Mammary epithelial cell (primary cell): ENCODE results near the gene TCF12.

ENCODE experiments used
- EZH2 ChIP-seq: IDR thresholded peaks from 2 replicates; pipeline ENCODE4 v1.6.1; 2012; ENCODE audit warnings: low read length, inconsistent platforms, borderline replicate concordance
- TF ChIP-seq, protein P1 (sequence below), 2 donors: IDR thresholded peaks in 1 of 2; conservative IDR thresholded peaks in 1 of 2; 2 replicates each; pipeline ENCODE4 v1.5.1; 2011 to 2012; ENCODE audit warnings: inconsistent platforms in 2 of 2, low read length in 2 of 2, mild to moderate bottlenecking in 2 of 2, control low read depth in 1 of 2, low read depth in 1 of 2; ENCODE audit not compliant: insufficient read depth in 1 of 2; ENCODE audit errors: extremely low read depth in 1 of 2

DNA sequence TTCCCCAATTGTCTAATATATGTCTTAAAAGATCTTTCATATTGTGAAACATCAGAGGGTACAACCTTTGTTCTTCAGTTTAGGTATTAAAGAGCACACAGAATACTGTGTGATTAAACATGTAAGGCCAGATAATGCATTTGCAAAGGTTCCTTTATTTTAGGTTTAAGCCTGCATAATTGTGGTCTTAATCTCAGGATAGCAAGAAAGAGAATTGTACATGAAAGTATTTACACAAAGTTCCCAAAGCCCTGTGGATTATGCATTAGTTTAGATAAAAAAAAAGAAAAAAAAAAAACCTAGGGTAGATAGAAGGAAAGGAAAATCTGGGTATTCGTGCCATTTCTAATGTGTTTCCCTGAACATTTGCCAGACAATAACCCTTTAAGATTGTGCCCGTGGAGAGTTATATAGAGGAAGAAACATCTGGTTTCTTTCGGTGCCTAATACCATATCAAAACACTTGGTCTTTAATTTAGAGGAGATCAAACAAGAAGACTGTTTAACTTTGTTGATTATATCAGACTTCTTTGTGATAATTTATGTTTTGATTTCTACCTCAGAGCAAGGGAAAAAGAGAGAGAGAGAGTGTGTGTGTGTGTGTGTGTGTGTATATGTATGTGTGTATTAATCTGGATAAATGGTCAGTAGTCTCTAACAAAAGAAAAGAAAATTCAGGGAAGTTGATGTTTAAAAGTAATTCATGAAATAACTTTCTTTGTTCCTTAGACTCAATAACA is 318.3 kb downstream of the TCF12 start:
- TF ChIP-seq, protein P1, sequence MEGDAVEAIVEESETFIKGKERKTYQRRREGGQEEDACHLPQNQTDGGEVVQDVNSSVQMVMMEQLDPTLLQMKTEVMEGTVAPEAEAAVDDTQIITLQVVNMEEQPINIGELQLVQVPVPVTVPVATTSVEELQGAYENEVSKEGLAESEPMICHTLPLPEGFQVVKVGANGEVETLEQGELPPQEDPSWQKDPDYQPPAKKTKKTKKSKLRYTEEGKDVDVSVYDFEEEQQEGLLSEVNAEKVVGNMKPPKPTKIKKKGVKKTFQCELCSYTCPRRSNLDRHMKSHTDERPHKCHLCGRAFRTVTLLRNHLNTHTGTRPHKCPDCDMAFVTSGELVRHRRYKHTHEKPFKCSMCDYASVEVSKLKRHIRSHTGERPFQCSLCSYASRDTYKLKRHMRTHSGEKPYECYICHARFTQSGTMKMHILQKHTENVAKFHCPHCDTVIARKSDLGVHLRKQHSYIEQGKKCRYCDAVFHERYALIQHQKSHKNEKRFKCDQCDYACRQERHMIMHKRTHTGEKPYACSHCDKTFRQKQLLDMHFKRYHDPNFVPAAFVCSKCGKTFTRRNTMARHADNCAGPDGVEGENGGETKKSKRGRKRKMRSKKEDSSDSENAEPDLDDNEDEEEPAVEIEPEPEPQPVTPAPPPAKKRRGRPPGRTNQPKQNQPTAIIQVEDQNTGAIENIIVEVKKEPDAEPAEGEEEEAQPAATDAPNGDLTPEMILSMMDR (conservative IDR thresholded peaks at IDR 0.05 in 1 of 2, IDR thresholded peaks at IDR 0.05 in 1 of 2; ENCODE audit: extremely low read depth in 1 of 2, insufficient read depth in 1 of 2, low read depth in 1 of 2, low read length in 2 of 2), result no peak
- no peak for TF ChIP-seq EZH2
